Left lung (tissue), 10 donors: ENCODE data around the gene RALGPS1. TPM values are rescaled to one million over a fixed set of nuclear protein-coding genes. Genes with fewer than 3 reads are reported as not detected.

ENCODE experiments used
- ATAC-seq: fragments of 200-7000 bp; cut with Tn5 transposase; one replicate; pipeline ENCODE4 v1.9.1; 2020; ENCODE audit warnings: moderate library complexity
- DNase-seq, 4 donors: peaks; one replicate each; pipeline ENCODE4 v3.0.0-alpha.2; 2013 to 2020
- H3K27ac ChIP-seq, 2 donors: fragments of 200-600 bp; sonication (generic) in 1 of 2; one replicate each; pipeline versions ENCODE4 v1.5.0 to v1.8.0; 2020 to 2021
- H3K27me3 ChIP-seq, 2 donors: fragments of 200-600 bp; sonication (generic) in 1 of 2; one replicate each; pipeline versions ENCODE4 v1.5.0 to v1.8.0; 2020 to 2021
- H3K36me3 ChIP-seq, 2 donors: fragments of 200-600 bp; sonication (generic) in 1 of 2; one replicate each; pipeline versions ENCODE4 v1.5.0 to v1.8.0; 2020 to 2021
- H3K4me1 ChIP-seq, 2 donors: fragments of 200-600 bp; one replicate each; pipeline ENCODE4 v1.8.0; 2021
- H3K4me3 ChIP-seq, 2 donors: fragments of 200-600 bp; sonication (generic) in 1 of 2; one replicate each; pipeline versions ENCODE4 v1.5.0 to v1.8.0; 2020 to 2021; ENCODE audit warnings: mild to moderate bottlenecking in 1 of 2
- H3K9me3 ChIP-seq, 2 donors: fragments of 200-600 bp; sonication (generic) in 1 of 2; one replicate each; pipeline versions ENCODE4 v1.5.0 to v1.8.0; 2020 to 2021
- intact Hi-C, 2 donors: fragments of 100-400 bp; cut with DNase I; formaldehyde crosslinking; loops; one replicate each; pipeline versions ENCODE4 v1.11.2 to v1.14.2; 2022
- polyA plus RNA-seq, 6 donors: library from polyadenylated mRNA; unstranded; fragments of 120-200 nt; gene quantifications; one replicate each; pipeline ENCODE4 v1.2.1, GENCODE V29; 2013; ENCODE audit not compliant: insufficient read length in 6 of 6
- total RNA-seq, 2 donors: library from RNA; stranded (reverse); fragmentation: NEBNext Ultra II Directional; extraction: Animal tissue kit (Norgen Biotek cat#: 25700); gene quantifications; one replicate each; pipeline ENCODE4 v1.2.1, GENCODE V29; 2021
- TF ChIP-seq, protein P1 (sequence below), 2 donors: fragments of 200-600 bp; sonication (generic) in 1 of 2; IDR thresholded peaks; one replicate each; pipeline versions ENCODE4 v1.5.0 to v1.8.0; 2021; ENCODE audit warnings: antibody characterized with exemption in 2 of 2
- donor health status: DM: no; HTN: yes; CAD: no.
- donor health status: DM: no; HTN: no; CAD: no.

Gene RALGPS1
- total and polyA plus RNA-seq, 8 donors, result 11.9 to 27.6 (median 21.5) TPM

DNA sequence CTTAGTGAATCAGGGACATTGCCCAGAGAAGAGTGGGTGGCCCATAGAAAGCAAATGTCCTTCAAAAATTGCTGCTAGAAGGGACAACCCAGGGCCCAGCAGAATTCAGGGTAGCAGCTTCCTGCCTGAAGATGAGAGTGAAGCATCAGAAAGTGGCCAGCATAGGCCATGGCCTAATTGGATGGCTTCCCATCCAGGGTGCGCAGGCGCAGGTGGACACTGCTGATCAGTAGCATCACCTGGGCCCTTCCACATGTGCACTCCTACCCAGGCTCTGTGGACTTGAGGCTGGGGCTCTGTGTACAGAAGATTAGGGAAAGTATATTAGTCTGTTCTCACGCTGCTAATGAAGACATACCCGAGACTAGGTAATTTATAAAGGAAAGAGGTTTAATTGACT lies 291.4 kb downstream of the RALGPS1 start:
- no peaks in the 10 kb centered on the region for H3K4me1 ChIP-seq
- no peak overlapping the region for H3K4me3 ChIP-seq
- ATAC-seq (no peak), DNase-seq (no peak)
- no peaks in the 10 kb centered on the region for H3K36me3 ChIP-seq
- no peak overlapping the region for H3K27ac ChIP-seq
- TF ChIP-seq, protein P1, sequence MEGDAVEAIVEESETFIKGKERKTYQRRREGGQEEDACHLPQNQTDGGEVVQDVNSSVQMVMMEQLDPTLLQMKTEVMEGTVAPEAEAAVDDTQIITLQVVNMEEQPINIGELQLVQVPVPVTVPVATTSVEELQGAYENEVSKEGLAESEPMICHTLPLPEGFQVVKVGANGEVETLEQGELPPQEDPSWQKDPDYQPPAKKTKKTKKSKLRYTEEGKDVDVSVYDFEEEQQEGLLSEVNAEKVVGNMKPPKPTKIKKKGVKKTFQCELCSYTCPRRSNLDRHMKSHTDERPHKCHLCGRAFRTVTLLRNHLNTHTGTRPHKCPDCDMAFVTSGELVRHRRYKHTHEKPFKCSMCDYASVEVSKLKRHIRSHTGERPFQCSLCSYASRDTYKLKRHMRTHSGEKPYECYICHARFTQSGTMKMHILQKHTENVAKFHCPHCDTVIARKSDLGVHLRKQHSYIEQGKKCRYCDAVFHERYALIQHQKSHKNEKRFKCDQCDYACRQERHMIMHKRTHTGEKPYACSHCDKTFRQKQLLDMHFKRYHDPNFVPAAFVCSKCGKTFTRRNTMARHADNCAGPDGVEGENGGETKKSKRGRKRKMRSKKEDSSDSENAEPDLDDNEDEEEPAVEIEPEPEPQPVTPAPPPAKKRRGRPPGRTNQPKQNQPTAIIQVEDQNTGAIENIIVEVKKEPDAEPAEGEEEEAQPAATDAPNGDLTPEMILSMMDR (IDR thresholded peaks at IDR 0.05), result no peak
- no peaks in the 10 kb centered on the region for H3K9me3 ChIP-seq
- H3K27me3 ChIP-seq, result no peaks in the 10 kb centered on the region
- intact Hi-C loops, result loop anchor here in 1 of 2 donors (10.0 kb wide), 1 partner anchor 271 kb away; no protein-coding TSS in a partner anchor

- ATAC-seq, result no peak
- TF ChIP-seq, protein P1 (IDR thresholded peaks at IDR 0.05), result no peak
- intact Hi-C loops, result loop anchor here in 1 of 2 donors (10.0 kb wide), 1 partner anchor 272 kb away; no protein-coding TSS in a partner anchor
- Histone ChIP-seq H3K36me3 (no peaks in the 10 kb centered on the region), H3K27me3 (no peaks in the 10 kb centered on the region), H3K9me3 (no peaks in the 10 kb centered on the region), H3K4me1 (no peaks in the 10 kb centered on the region), H3K27ac (no peak overlapping the region), H3K4me3 (no peak overlapping the region)
- no peak for DNase-seq
These were observed 292.1 kb downstream of the RALGPS1 start for GRCh38 chr9:127206666-127207065.

GRCh38 chr9:127207734-127208410 lies 293.3 kb downstream of the RALGPS1 start:
- ATAC-seq, result no peak
- H3K9me3 ChIP-seq, result no peaks in the 10 kb centered on the region
- DNase-seq, result no peak
- H3K4me3 ChIP-seq, result no peak overlapping the region
- H3K27me3 ChIP-seq, result no peaks in the 10 kb centered on the region
- H3K27ac ChIP-seq, result no peak overlapping the region
- TF ChIP-seq, protein P1 (IDR thresholded peaks at IDR 0.05), result no peak
- H3K36me3 ChIP-seq, result no peaks in the 10 kb centered on the region
- no peaks in the 10 kb centered on the region for H3K4me1 ChIP-seq
- intact Hi-C loops, result loop anchor here in 1 of 2 donors (10.0 kb wide), 1 partner anchor 273 kb away; no protein-coding TSS in a partner anchor

- no peaks in the 10 kb centered on the region for H3K9me3 ChIP-seq
- no peak for ATAC-seq
- intact Hi-C loops, result loop anchor here in 1 of 2 donors (10.0 kb wide), 1 partner anchor 274 kb away; no protein-coding TSS in a partner anchor
- H3K4me1 ChIP-seq, result no peaks in the 10 kb centered on the region
- no peak overlapping the region for H3K4me3 ChIP-seq
- no peaks in the 10 kb centered on the region for H3K27me3 ChIP-seq
- H3K36me3 ChIP-seq, result no peaks in the 10 kb centered on the region
- TF ChIP-seq, protein P1 (IDR thresholded peaks at IDR 0.05), result no peak
- no peak overlapping the region for H3K27ac ChIP-seq
- no peak for DNase-seq
These were observed 293.8 kb downstream of the RALGPS1 start for GRCh38 chr9:127208416-127208815.

DNA sequence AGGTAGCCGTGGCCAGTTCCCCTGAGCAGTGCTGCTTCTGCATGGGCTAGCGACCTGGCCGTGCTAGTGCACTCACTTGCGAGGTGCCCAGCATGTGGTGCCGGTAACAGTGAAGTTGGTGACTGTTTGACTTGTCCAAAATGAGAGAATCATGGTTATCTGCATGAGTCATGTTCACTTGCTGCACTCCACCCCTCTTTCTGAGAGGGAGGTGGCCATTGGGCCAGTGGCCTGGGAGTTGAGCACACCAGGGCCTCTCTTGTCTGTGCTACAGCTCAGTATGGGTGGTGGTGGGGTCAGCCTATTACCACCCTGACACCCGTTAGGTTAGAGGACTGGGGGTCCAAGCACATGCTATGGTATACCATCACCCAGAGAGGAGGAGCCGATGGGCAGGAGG lies 294.6 kb downstream of the RALGPS1 start:
- H3K4me1 ChIP-seq, result no peaks in the 10 kb centered on the region
- intact Hi-C loops, result loop anchor here in 1 of 2 donors (10.0 kb wide), 1 partner anchor 274 kb away; no protein-coding TSS in a partner anchor
- TF ChIP-seq, protein P1 (IDR thresholded peaks at IDR 0.05), result no peak
- ATAC-seq (peak; percentile 8), DNase-seq (no peak)
- H3K36me3 ChIP-seq, result no peaks in the 10 kb centered on the region
- no peaks in the 10 kb centered on the region for H3K9me3 ChIP-seq
- H3K27me3 ChIP-seq, result no peaks in the 10 kb centered on the region
- no peak overlapping the region for H3K27ac ChIP-seq
- H3K4me3 ChIP-seq, result no peak overlapping the region
